ENCODE results near the gene ESF1.

ESF1 gene

DNA sequence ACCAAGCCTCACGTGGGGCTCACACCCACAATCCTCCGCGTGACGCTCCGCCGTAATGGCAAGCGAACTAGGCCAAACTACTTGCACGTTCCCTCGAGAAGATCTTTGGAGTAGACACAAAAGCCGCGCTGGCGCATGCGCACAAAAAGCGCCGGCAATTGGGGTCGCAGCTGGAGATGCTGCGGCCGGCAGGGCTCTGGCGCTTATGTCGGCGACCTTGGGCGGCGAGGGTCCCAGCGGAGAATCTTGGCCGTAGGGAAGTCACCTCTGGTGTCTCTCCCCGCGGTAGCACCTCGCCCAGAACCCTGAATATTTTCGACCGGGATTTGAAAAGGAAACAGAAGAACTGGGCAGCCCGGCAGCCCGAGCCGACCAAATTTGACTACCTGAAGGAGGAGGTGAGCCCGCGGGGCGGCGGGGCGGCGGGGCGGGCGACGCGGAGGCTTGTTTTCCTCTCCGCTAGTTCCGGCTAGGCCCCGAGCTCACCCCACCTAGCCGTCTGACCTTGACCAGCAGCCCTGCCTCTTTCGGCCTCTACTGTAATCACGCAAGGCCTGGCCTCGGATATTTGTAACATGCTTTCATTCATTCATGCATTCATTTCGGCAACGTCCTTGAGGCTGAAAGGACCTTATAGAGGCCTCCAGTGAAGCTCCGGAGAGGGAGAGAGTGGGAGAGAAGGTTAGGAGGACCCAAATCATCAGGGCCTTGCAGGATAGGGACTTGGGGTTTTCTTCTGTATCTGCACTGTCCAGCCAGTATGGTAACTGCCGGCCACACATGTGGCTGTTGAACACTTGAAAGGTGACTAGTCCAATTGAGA is at the start of gene ESF1, which contains the start of gene NDUFAF5:
TSS of gene ESF1 (minus strand) at position 27 of the 823 bp plus-strand sequence. CDS start 1,779 bp downstream, outside the sequence.
TSS of gene NDUFAF5 (plus strand) at position 136 of the 823 bp plus-strand sequence. CDS start at position 177, 41 bp downstream.
- DNase-seq (ENCODE audit: low spot score): peak; percentile 88

DNA sequence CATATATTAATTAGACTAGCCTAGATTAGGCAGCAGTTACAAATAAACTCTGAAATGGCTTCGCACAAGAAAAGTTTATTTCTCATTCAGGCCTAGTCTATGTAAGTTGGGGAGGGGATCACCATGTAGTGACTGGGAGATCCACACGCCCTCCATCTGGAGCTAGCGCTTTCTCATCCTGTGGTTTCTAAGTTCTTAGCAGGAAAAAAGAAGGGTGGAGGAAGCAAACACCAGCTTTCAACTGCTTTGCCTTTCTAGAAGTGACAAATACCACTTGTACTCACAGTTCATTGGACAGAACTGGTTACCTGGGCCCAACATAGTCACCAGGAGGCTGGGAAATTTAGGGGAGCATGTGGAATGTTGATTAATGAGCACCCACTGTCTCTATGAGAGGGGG is 46.8 kb upstream of the ESF1 start:
- no peak for DNase-seq (ENCODE audit: low spot score)

- no peak for DNase-seq (ENCODE audit: low spot score)
Measured at GRCh38 chr20:13825465-13825864, 40.7 kb upstream of the ESF1 start.

GRCh38 chr20:13824459-13824858 is 39.7 kb upstream of the ESF1 start:
- DNase-seq (ENCODE audit: low spot score): no peak

- DNase-seq (ENCODE audit: low spot score): no peak
Measured at GRCh38 chr20:13822459-13822858, 37.7 kb upstream of the ESF1 start.

- DNase-seq (ENCODE audit: low spot score): no peak
Measured at GRCh38 chr20:13821876-13822275, 37.2 kb upstream of the ESF1 start.

DNA sequence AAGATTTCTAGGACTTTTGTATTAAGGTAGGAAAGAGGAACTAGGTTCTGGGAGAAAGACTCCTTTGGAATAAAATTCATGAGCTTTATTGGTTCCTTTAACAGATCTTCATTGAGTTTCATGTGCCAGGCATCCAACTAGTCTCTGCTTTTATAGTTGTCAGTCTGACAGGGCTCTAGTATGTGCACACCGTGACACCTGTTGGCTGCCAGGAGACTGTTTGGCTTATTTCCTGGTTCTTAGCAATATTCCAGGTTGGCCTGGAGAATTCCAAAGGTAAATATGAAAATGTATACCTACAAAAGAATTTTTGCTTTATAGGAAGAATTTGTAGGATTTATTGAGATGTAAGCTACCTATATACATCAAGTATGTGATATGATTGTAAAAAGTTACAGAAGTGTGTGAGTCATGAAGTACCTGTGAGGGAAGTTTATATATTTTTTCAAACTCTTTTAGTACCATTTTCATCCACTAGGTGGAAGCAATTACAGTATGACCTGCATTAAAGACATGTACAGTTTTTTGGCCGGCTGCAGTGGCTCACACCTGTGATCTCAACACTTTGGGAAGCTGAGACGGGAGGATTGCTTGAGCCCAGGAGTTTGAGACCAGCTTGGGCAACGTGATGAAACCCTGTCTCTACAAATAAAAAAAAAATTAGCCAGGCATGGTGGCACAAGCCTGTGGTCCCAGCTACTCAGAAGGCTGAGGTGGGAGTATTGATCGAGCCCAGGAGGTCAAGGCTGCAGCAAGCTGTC is 35.3 kb upstream of the ESF1 start:
- DNase-seq (ENCODE audit: low spot score): peak; percentile 59

- DNase-seq (ENCODE audit: low spot score): no peak
Measured at GRCh38 chr20:13817342-13817741, 32.6 kb upstream of the ESF1 start.

GRCh38 chr20:13816757-13817156 is 32.0 kb upstream of the ESF1 start:
- DNase-seq (ENCODE audit: low spot score): no peak

DNA sequence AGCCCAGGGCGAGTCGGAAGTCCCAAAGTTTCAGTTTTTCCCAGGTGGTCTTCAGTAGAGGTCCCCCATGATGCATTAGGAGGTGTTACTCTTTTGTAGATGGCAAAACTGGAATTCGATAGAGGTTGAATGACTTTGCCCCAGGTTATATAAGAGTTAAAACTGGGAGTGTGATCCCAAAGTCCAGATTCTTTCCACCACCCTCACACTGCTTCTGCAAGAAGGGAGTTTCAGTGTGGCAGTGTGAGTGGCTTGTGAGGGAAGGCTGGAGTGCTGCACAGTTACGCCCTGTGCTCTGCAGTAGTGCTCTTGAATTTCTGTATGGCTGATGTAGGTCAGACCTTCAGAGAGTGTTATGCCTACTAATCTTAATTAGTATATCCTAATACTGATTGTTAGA is 30.0 kb upstream of the ESF1 start:
- DNase-seq (ENCODE audit: low spot score): no peak

DNA sequence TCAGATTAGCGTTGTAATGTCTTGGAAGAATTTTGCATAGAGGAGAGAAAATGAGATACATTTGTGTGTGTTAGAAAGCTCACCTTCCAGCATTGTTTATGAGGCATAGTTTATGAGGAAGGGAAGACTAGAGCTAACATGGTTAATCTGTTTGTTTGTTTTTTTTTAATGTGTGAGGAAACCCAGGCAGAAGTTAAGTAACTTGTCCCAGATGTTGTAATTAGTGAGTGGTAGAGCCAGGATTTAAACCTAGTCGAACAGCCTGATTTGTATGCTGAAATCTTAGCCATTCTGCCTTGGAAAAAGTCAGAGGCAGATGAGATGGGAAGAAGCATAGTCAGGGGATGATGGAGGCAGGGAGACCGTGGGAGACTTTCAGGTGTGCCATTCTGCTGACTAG is 29.2 kb upstream of the ESF1 start:
- no peak for DNase-seq (ENCODE audit: low spot score)

DNA sequence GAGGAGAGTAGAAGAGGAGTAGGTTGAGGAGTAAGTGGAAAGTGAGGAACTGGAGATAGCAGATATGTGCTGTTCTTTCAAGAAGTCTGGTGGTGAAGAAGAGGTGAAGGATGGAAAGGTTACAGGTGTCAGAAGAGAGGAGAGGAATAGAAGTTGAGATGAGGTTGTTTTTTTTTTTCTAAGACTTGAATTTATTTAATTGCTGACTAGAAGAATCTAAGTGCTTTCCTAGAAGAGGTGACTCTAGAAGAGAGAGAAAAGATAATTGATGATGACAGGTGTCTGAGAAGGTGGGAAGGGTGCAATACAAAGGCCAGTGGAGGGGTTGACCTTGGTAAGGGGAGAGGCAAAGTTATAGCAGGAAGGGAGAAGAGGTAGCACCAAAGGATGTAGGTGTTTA is 25.7 kb upstream of the ESF1 start:
- no peak for DNase-seq (ENCODE audit: low spot score)

DNA sequence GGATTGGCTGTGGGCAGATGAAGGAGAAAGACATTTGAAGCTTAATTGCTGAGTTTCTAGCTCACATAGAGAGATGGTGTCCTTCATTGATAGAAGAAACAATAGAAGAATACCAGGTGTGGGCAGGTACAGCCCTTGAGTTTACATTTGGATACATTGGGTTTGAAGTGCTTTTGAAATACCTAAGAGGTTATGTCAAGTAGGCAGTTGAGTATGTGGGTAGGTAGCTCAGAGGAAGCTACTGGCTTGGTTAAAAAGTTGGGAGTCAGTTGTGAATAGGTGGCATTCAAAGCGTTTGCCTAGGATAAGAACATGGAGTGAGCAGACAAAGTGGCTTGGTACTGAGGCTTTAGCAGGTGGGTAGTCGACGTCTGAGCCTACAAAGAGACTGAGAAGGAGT is 25.1 kb upstream of the ESF1 start:
- no peak for DNase-seq (ENCODE audit: low spot score)

- DNase-seq (ENCODE audit: low spot score): no peak
Measured at GRCh38 chr20:13809373-13809772, 24.7 kb upstream of the ESF1 start.

- DNase-seq (ENCODE audit: low spot score): no peak
Measured at GRCh38 chr20:13800728-13801134, 16.0 kb upstream of the ESF1 start.

DNA sequence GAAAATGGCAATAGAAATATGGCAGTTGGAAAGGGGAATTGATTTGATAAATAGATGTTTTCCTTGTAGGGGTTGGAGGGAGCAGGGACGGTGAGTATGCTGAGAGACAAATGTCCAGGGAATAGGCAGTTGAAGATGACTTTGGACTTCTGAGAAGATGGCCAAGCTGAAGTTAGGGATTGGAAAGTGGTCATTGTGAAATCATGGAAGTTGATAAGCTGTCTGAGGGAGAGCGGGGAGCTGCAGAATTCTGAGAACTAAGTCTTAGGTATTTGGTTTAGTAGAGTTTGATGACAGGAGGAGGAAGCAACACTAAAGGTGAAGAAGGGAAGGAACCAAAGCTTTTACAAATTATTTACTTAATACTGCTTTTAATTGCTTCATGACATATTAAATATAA is 15.3 kb upstream of the ESF1 start:
- no peak for DNase-seq (ENCODE audit: low spot score)

DNA sequence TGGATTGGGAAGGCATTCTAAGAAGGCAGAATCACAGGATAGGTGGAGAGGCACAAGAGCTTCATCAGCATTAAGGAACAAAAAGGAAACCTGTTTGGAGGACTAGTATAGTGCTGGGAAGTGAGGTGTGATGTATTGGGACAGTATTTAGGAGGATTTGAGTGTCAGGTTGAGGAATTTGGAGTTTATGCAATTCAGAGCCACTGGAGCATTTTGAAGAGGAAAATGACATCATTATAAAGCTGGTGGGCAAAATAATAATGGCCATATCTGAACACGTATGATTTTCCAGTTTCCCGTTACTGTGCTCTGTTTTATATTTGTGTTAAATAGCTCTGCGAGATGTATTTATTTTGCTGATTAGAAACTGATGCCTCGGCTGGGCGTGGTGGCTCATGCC is 14.3 kb upstream of the ESF1 start:
- no peak for DNase-seq (ENCODE audit: low spot score)

- no peak for DNase-seq (ENCODE audit: low spot score)
Measured at GRCh38 chr20:13794667-13795066, 9.9 kb upstream of the ESF1 start.

DNA sequence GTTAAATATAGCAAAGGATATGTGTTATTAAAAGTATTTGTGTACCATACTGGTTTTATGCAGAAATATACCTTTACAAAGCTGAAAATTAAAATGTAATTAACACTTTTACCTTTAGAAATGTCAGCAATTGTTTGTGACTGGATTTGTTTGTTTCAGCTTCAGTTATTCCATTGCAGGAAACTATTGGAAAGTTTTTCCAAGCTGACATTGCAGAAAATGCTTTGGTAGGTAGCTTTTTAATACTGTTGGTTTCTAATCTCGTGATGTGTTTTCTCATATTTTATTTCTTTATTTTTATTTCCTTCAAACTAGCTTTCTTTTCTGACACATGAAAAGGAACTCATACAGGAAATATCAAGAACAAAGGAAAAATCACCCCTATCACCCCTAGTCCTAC is 8.3 kb upstream of the ESF1 start:
- DNase-seq (ENCODE audit: low spot score): no peak

DNA sequence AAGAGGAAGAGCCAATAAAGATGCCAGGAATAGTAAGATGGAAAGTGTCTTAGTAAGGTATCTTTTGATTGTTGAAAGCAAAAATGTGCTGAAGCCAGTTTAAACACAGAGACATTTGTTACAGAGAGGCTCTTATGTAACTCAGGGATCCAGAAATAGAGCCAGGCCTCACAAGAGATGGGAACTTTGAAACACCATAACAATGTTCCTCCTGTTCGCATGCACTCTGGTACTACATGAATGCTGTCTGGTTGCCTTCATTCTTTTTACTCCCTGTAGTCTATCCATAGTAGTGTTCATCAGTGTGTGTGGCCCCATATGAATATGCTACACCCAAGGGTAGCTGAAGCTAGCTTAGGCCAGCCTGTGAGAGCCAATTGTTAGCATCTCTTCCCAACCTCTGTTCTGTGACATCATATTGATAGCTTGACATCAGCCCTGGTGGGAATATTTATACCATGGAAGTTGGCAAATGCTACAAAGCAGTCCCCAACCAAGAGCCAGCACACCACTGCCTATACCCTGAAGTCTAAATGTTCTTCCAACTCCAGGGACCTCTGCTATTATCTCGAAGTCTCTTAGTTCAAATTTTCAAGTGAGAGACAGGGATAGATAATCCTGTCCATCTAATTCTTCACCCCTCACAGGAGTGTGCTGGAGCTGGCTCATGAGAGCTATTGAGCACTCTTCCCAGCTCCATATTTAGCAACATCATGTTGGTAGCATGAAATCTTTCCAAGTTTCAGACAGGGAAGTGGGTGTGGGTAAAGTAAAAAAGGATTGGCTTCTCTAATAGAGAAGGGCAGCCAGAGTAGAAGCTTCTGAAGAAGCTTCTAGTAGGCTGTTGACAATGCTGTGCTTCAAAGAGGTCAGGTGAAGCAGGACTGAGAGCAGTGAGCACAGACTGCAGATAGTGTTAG is 7.1 kb upstream of the ESF1 start:
- DNase-seq (ENCODE audit: low spot score): no peak

DNA sequence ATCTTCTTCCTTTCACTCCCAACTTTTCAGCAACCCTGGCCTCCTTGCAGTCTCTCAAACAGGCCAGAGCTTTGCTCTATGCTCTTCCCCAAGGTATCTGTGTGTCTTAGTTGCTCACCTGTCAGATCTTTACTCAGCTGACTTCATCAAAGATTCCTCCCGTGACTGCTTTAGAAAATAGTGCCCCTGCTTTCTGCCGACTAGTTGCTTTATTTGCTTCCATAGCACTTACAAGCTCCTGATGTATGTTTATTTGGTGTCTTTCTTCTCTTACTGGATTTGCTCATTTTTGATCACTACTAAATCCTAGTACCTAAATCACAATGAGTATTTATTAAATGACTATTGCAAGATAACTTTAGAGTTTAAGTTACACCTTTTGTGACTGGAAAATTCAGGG is 6.0 kb upstream of the ESF1 start:
- DNase-seq (ENCODE audit: low spot score): no peak

GRCh38 chr20:13788167-13788834 is 3.6 kb upstream of the ESF1 start:
- DNase-seq (ENCODE audit: low spot score): peak; percentile 46

Data from germinal center (tissue), 1 donor.